ENCODE measurements around the gene PLCB2. TPM values are rescaled to one million over a fixed set of nuclear protein-coding genes. Genes with fewer than 3 reads are reported as not detected.

PLCB2 gene
- total RNA-seq, 2 donors from 2014 or later: 17.7 to 32.4 TPM

- no peaks in the 10 kb centered on the region for H3K36me3 ChIP-seq
- DNase-seq (ENCODE audit: low spot score) (no peak), ATAC-seq (ENCODE audit: insufficient number of reproducible peaks, low FRiP score, low read depth) (peak; percentile 35)
- H3K27me3 ChIP-seq (replicated peaks; ENCODE audit: insufficient read depth): no peaks in the 10 kb centered on the region
- H3K9me3 ChIP-seq: no peaks in the 10 kb centered on the region
- TF ChIP-seq CTCF (IDR thresholded peaks at IDR 0.05): no peak
- no peak overlapping the region for H3K4me3 ChIP-seq
- peaks cover 4 to 15% of the 10 kb centered on the region in 2 donors for H3K4me1 ChIP-seq (ENCODE audit: control insufficient read depth in 1 of 2, low read depth in 2 of 2)
- H3K27ac ChIP-seq: no peak overlapping the region
These were observed 6.0 kb upstream of the PLCB2 start for GRCh38 chr15:40313531-40314398.

GRCh38 chr15:40312370-40313158 is 4.8 kb upstream of the PLCB2 start:
- ATAC-seq (ENCODE audit: insufficient number of reproducible peaks, low FRiP score, low read depth): no peak

GRCh38 chr15:40310993-40311392 is 3.3 kb upstream of the PLCB2 start:
- Histone ChIP-seq H3K4me3 (no peak overlapping the region), H3K27me3 (replicated peaks; ENCODE audit: insufficient read depth) (no peaks in the 10 kb centered on the region), H3K27ac (no peak overlapping the region), H3K4me1 (ENCODE audit: control insufficient read depth in 1 of 2, low read depth in 2 of 2) (peaks cover 4 to 15% of the 10 kb centered on the region in 2 donors), H3K36me3 (no peaks in the 10 kb centered on the region), H3K9me3 (no peaks in the 10 kb centered on the region)
- TF ChIP-seq CTCF (IDR thresholded peaks at IDR 0.05): no peak
- DNase-seq (ENCODE audit: low spot score) (no peak), ATAC-seq (ENCODE audit: insufficient number of reproducible peaks, low FRiP score, low read depth) (no peak)

More at GRCh38 chr15:40312370-40313158, 4.8 kb upstream of the PLCB2 start:
- Histone ChIP-seq H3K36me3 (no peaks in the 10 kb centered on the region), H3K4me1 (ENCODE audit: control insufficient read depth in 1 of 2, low read depth in 2 of 2) (peaks cover 4 to 15% of the 10 kb centered on the region in 2 donors), H3K9me3 (no peaks in the 10 kb centered on the region), H3K27ac (no peak overlapping the region), H3K4me3 (no peak overlapping the region), H3K27me3 (replicated peaks; ENCODE audit: insufficient read depth) (no peaks in the 10 kb centered on the region)
- DNase-seq (ENCODE audit: low spot score): no peak
- no peak for TF ChIP-seq CTCF (IDR thresholded peaks at IDR 0.05)

GRCh38 chr15:40310001-40310959 is 2.5 kb upstream of the PLCB2 start:
- DNase-seq (ENCODE audit: low spot score) (no peak), ATAC-seq (ENCODE audit: insufficient number of reproducible peaks, low FRiP score, low read depth) (no peak)
- Histone ChIP-seq H3K27ac (no peak overlapping the region), H3K27me3 (replicated peaks; ENCODE audit: insufficient read depth) (no peaks in the 10 kb centered on the region), H3K9me3 (no peaks in the 10 kb centered on the region), H3K36me3 (no peaks in the 10 kb centered on the region), H3K4me1 (ENCODE audit: control insufficient read depth in 1 of 2, low read depth in 2 of 2) (peaks cover 4 to 15% of the 10 kb centered on the region in 2 donors), H3K4me3 (no peak overlapping the region)
- TF ChIP-seq CTCF (IDR thresholded peaks at IDR 0.05): peak; percentile 35

Data from thoracic aorta (tissue), 2 donors.